Esophagus muscularis mucosa (tissue), 4 donors: ENCODE results near the gene ADSS1. TPM values are rescaled to one million over a fixed set of nuclear protein-coding genes. Genes with fewer than 3 reads are reported as not detected.
A peak's percentile ranks its signal among the peaks of the same experiment; 100 is the strongest.

ENCODE experiments used
- DNase-seq: peaks from one replicate; pipeline ENCODE4 v3.0.0-alpha.2; 2017; ENCODE audit errors: extremely low spot score
- H3K27ac ChIP-seq, 4 donors: fragments of 200-600 bp; sonication (generic); replicated peaks in 1 of 4; 1 replicate in 3 of 4; 2 replicates in 1 of 4; pipeline ENCODE4 v1.5.1; 2016 to 2019; ENCODE audit warnings: mild to moderate bottlenecking in 1 of 4
- H3K27me3 ChIP-seq, 4 donors: fragments of 200-600 bp; sonication (generic); one replicate each; pipeline versions ENCODE4 v1.5.1 to v1.6.0; 2016 to 2019
- H3K36me3 ChIP-seq, 4 donors: fragments of 200-600 bp; sonication (generic); one replicate each; pipeline ENCODE4 v1.5.1; 2016 to 2019
- H3K4me1 ChIP-seq, 4 donors: fragments of 200-600 bp; sonication (generic); one replicate each; pipeline ENCODE4 v1.5.1; 2016 to 2019
- H3K4me3 ChIP-seq, 4 donors: fragments of 200-600 bp; sonication (generic); 1 replicate in 2 of 4; 2 replicates in 2 of 4; pipeline ENCODE4 v1.5.1; 2016 to 2019; ENCODE audit warnings: mild to moderate bottlenecking in 4 of 4, moderate library complexity in 1 of 4
- H3K9me3 ChIP-seq, 4 donors: fragments of 200-600 bp; sonication (generic); 1 replicate in 3 of 4; 2 replicates in 1 of 4; pipeline ENCODE4 v1.5.1; 2016 to 2019
- CTCF ChIP-seq, 3 experiments: fragments of 200-600 bp in 2 of 3; fragments of 450-650 bp in 1 of 3; sonication (generic) in 2 of 3; IDR thresholded peaks; one replicate each; pipeline ENCODE4 v1.5.1; 2017 to 2019; ENCODE audit warnings: antibody characterized with exemption in 3 of 3, mild to moderate bottlenecking in 2 of 3, moderate library complexity in 1 of 3
- EP300 ChIP-seq: sonication (generic); formaldehyde crosslinking; IDR thresholded peaks from one replicate; pipeline ENCODE4 v1.6.1; 2017; ENCODE audit warnings: antibody characterized with exemption
- POLR2A ChIP-seq: fragments of 450-650 bp; IDR thresholded peaks from one replicate; pipeline ENCODE4 v1.6.1; 2017; ENCODE audit warnings: antibody characterized with exemption, moderate library complexity, mild to moderate bottlenecking, low read depth
- POLR2AphosphoS5 ChIP-seq, 2 donors: sonication (generic); formaldehyde crosslinking; IDR thresholded peaks; one replicate each; pipeline ENCODE4 v1.6.1; 2017; ENCODE audit warnings: antibody characterized with exemption in 2 of 2
- WGBS: methylation state at CpG from one replicate; pipeline ENCODE4 v1.1.5; 2018; 5-methylcytosine and 5-hydroxymethylcytosine counted together
- intact Hi-C: fragments of 100-400 bp; cut with DNase I; formaldehyde crosslinking; loops from one replicate; pipeline ENCODE4 v1.15.1; 2023
- total RNA-seq, 4 donors: library from RNA; depleted of rRNA; stranded (reverse); fragments of >200 nt; gene quantifications; one replicate each; pipeline versions ENCODE4 v1.1.0 to v1.2.1, GENCODE V29; 2016

Gene ADSS1
- total RNA-seq, 4 donors from 2014 or later: 4.3 to 7.9 (median 5.7) TPM

DNA sequence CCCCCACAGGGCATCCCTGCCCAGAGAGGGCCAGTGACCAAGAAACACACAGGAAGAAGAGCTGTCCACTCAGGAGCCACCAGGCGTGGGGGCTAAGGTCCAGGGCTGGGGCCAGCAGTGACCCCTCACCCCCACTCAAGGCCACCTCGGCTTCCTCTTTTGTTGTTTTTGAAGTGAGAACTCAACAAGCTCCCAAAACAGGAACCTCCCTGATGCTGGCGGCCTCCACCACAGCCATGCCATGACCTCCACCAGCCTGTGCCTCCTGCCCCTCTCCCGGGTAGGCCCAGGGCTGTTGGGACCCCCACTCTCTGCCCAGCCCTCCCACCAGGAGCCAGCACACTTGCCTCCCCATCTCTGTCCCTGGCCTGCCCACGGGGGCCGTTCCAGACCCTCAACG, 63.7 kb downstream of the ADSS1 start:
- no peak for DNase-seq
- 84% methylated on average over 4 of the region's 7 CpGs for WGBS
- H3K4me1 ChIP-seq: peaks cover 23 to 99% (median 88%) of the 10 kb centered on the region in 4 donors
- intact Hi-C loops: no loop called here
- H3K27me3 ChIP-seq: no peaks in the 10 kb centered on the region
- peak overlapping the region in 2 of 4 donors; percentile 21 to 34 for H3K27ac ChIP-seq
- H3K4me3 ChIP-seq: no peak overlapping the region
- no peaks in the 10 kb centered on the region for H3K9me3 ChIP-seq
- peaks cover 6 to 81% (median 66%) of the 10 kb centered on the region in 4 donors for H3K36me3 ChIP-seq
- TF ChIP-seq EP300 (no peak), POLR2AphosphoS5 (IDR thresholded peaks at IDR 0.05) (no peak), CTCF (IDR thresholded peaks at IDR 0.05) (no peak), POLR2A (no peak)

GRCh38 chr14:104788161-104788818, 64.3 kb downstream of the ADSS1 start:
- no peaks in the 10 kb centered on the region for H3K27me3 ChIP-seq
- 80% methylated on average over 3 of the region's 14 CpGs for WGBS
- TF ChIP-seq POLR2AphosphoS5 (IDR thresholded peaks at IDR 0.05) (no peak), EP300 (no peak), POLR2A (no peak), CTCF (IDR thresholded peaks at IDR 0.05) (no peak)
- intact Hi-C loops: no loop called here
- no peak for DNase-seq
- H3K4me1 ChIP-seq: peaks cover 29 to 99% (median 91%) of the 10 kb centered on the region in 4 donors
- peaks cover 6 to 77% (median 64%) of the 10 kb centered on the region in 4 donors for H3K36me3 ChIP-seq
- H3K27ac ChIP-seq: peak overlapping the region in 2 of 4 donors; percentile 21 to 34
- no peaks in the 10 kb centered on the region for H3K9me3 ChIP-seq
- H3K4me3 ChIP-seq: no peak overlapping the region

DNA sequence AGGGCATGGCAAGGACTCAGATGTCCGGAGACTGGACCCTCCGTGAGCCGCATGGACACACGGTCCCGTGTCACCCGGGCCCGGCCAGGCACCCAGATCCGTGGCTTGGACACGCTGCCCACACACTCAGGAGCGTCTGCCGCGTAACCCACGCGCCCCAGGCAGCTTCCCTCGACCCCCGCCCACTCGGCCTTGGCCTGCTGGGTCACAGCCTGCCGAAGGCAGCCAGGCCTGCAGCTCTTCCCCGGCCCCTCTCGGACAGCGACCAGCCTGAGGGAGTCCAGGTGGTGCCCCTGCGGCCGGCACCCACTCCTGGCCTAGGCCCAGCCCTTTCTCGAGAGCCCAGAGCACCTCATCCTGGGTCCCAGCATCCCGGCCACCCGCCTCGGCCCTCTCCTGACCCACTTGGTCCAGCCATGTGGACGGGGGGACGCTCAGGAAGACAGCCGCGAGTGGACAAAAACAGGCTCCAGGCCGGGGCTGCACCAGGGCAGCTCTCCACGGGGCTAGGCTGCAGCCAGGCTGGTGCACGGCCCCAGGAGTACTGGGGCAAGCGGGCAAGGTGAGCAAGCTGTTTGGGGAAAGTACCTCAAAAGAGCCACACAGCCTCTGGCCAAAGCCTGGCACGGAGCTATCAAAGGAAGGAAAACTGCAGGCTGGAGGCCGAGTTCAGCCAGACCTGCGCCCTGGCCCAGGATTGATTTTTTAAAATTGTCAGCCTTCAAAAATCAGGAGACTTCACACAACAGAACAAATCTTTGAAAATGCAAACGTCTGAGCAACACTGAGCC, 65.0 kb downstream of the ADSS1 start:
- H3K27me3 ChIP-seq: no peaks in the 10 kb centered on the region
- no peak for TF ChIP-seq CTCF (IDR thresholded peaks at IDR 0.05)
- no peak for TF ChIP-seq POLR2AphosphoS5 (IDR thresholded peaks at IDR 0.05)
- TF ChIP-seq POLR2A: no peak
- no peaks in the 10 kb centered on the region for H3K9me3 ChIP-seq
- no peak for DNase-seq
- H3K36me3 ChIP-seq: peaks cover 6 to 75% (median 60%) of the 10 kb centered on the region in 4 donors
- 80% methylated on average over 24 of the region's 39 CpGs for WGBS
- no peak overlapping the region for H3K4me3 ChIP-seq
- no peak overlapping the region for H3K27ac ChIP-seq
- peaks cover 36 to 100% (median 92%) of the 10 kb centered on the region in 4 donors for H3K4me1 ChIP-seq
- intact Hi-C loops: no loop called here

DNA sequence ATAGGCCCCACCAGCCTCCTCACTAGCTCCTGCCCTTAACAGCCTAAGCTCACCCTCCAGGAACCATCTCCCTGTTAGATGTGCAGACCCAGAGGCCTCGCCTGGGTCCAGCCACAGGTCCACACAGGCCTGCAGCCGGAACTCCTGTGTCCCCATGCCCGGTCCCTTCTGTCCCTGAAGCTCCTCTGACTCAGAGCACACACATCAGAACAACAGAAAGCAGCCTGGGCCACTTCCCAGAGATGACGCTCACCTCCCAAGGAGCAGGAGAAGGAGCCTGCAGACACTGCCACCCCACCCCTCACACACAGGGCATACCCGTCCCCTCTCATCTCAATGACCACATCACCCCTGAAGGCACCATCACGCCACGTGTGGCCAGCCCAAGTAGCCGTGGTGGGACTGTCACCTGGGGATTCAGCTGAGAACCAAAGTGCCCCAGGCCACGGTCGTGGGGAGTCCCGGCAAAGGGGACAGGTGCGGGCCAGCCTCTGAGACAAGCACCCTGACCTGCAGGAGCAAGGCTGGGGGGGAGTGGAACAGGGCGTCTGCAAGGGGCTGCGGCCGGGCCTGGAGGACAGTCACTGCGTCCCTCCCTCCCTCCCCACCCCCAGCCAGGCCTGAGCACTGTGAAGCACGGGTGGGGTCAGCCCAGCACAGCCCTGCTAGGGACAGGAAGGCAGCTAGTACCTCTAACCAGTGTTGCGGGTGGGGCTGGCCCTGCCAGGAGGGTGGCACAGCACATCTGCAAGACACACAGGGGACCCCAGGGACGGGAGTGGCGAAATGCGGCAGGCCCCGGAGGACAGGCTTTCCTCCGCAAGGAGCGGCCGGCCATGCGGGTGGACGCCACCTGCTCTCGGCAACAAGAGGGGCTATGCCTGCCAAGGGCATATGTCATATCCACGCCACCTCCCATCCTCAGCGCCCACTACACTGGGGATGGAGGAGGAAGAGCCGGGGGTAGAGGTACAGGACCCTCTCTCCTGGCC, 66.0 kb downstream of the ADSS1 start:
- Histone ChIP-seq H3K27me3 (no peaks in the 10 kb centered on the region), H3K4me3 (no peak overlapping the region), H3K27ac (no peak overlapping the region), H3K9me3 (no peaks in the 10 kb centered on the region), H3K4me1 (peaks cover 42 to 100% (median 89%) of the 10 kb centered on the region in 4 donors), H3K36me3 (peaks cover 6 to 67% (median 60%) of the 10 kb centered on the region in 4 donors)
- WGBS: 94% methylated on average over 24 of the region's 31 CpGs
- no peak for DNase-seq
- TF ChIP-seq POLR2AphosphoS5 (IDR thresholded peaks at IDR 0.05) (no peak), EP300 (no peak), POLR2A (no peak), CTCF (IDR thresholded peaks at IDR 0.05) (no peak)
- intact Hi-C loops: no loop called here
